GM12874 (cell line): Measurements from ENCODE around the gene STXBP3.

ENCODE experiments used
- TF ChIP-seq, protein P1 (sequence below): IDR thresholded peaks from 2 replicates; pipeline ENCODE4 v1.5.1; 2011; ENCODE audit warnings: low read depth, mild to moderate bottlenecking, control low read depth, low read length, moderate library complexity; ENCODE audit not compliant: insufficient read depth

STXBP3 gene

DNA sequence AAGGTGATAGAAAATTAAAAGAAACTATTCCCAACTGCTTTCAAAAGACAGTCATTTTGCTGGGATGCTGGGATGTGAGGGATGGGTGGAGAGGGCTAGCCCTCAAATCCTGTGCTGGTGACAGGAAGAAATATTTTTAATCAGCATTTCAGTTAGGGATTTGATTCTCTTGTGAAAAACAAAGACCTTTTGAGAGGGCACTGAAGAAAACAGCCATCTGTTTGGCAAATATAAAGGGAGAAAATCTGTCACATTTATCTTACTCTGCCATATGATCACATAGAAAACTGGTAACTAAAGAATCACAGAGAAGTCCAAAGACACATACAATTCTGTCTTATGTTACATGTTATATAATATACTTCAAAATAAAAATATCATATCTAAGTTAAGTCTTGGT is 12.3 kb downstream of the STXBP3 start:
- TF ChIP-seq, protein P1, sequence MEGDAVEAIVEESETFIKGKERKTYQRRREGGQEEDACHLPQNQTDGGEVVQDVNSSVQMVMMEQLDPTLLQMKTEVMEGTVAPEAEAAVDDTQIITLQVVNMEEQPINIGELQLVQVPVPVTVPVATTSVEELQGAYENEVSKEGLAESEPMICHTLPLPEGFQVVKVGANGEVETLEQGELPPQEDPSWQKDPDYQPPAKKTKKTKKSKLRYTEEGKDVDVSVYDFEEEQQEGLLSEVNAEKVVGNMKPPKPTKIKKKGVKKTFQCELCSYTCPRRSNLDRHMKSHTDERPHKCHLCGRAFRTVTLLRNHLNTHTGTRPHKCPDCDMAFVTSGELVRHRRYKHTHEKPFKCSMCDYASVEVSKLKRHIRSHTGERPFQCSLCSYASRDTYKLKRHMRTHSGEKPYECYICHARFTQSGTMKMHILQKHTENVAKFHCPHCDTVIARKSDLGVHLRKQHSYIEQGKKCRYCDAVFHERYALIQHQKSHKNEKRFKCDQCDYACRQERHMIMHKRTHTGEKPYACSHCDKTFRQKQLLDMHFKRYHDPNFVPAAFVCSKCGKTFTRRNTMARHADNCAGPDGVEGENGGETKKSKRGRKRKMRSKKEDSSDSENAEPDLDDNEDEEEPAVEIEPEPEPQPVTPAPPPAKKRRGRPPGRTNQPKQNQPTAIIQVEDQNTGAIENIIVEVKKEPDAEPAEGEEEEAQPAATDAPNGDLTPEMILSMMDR, result no peak

DNA sequence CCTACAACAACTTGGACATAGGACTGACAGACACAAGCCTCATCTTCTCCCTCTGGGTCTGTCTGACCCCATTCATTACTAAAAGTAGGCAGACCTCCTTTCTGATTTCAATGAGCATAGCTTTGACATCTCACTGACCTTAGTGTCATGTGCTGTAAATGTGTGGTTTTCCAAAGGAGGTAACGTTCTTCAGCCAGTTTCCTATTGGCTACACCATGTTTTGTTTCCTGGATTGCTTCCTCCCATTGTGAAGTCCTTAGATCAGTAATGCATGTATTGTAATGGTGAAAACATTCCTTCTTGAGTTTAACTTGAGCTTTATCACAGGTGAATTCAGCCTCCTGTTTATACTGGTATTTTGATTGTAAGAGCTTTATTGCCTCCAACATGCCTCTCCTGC is 20.6 kb downstream of the STXBP3 start:
- TF ChIP-seq, protein P1, result no peak

DNA sequence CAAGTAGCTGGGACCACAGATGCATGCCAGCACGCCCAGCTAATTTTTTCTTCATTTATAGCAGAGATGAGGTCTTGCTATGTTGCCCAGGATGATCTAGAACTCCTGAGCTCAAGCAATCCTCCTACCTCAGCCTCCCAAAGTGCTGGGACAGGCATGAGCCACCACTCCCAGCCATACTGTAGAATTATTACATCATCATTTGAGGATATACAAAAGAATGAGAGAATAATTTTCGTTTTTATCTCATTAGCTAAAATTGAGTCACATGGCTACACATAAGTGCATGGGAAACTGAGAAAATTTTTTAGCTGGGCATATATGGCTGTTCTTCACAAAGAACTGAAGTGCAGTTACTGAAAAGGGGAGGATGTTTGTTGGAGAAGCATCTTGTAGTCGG is 21.2 kb downstream of the STXBP3 start:
- TF ChIP-seq, protein P1, result no peak

DNA sequence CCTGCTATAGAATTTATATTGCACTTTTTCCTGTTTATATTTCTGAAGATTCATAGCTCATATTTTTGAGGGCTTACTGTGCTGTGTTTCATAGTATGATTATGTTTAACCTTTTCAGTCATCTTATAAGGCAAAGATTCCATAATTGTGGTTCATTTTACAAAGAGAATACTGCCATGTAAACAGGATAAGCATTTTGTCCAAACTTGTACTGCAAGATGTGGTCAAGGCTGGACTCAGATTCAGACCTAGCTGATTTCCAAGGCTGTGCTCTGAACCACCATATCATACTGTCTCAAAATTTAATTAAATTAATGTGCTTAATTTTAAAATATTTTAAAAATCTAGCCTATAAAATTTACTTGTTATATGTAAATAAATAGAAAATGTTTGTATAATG is 31.4 kb downstream of the STXBP3 start:
- TF ChIP-seq, protein P1, result no peak

DNA sequence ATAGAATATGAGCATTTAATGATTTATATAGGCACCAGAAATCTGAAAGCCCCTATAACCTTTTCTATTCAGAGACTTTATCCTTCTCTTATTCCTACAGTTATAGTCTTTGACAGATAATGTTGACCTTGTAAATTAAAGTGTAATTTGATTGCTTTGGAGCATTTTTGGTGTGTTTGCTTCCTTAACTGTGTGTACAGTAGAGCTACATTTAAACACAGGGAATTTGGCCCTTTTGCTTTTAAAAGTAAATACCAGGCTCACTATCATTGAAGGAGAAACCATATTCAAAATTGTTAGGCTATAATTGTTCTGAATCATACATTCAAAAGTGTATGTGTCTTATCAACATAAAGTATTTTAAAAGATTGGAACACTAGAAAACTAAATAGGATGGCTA is 33.0 kb downstream of the STXBP3 start:
- TF ChIP-seq, protein P1, result no peak

DNA sequence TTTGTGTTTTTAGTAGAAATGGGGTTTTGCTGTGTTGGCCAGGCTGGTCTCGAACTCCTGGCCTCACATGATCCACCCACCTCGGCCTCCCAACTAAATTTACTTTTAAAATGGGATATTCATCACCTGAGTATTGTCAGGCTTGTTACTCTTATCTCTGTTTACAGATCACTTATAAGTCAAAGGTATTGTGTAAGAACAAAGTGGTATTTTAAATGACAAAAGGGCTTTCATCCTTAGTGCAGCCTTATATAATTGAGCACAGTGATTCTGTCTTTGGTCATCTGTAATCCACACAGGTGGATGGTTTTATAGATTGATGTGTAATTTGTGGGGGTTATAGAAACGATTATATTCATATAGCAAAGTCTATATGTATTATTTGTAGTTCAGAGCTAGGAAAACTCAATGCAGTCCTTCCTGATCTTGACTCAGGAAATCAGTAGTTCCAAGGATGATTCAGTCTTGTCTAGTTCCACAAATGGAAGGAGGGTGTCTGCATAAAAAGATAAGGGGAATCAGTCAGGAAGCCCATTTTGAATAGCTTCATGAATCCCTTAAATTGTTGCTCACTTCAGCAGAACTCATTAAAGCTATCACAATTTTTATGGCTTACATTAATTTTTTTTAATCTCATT is 34.6 kb downstream of the STXBP3 start:
- TF ChIP-seq, protein P1, result no peak

DNA sequence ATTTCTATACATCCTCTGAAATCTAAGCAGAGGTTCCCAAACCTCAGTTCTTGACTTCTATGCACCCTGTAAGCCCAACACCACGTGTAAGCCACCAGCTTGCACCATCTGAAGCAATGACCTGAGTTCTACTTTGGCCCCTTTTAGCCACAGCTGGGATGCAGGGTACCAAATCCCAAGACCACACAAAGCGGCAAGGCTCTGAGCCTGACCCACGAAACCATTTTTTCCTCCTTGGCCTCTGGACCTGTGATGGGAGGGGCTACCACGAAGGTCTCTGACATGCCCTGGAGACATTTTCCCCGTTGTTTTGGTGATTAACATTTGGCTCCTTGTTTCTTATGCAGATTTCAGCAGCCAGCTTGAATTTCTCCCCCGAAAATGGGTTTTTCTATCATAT is 38.8 kb downstream of the STXBP3 start:
- TF ChIP-seq, protein P1, result no peak
